Esophagus muscularis mucosa (tissue), 3 donors: Measurements from ENCODE around the gene PRRG4.
"Not testable (repeated sequence)": the region's sequence is repeated elsewhere in the genome, so short reads cannot be mapped to it uniquely, and the experiment has no call there.

Experiments used
- CTCF ChIP-seq, 3 experiments: fragments of 200-600 bp in 2 of 3; fragments of 450-650 bp in 1 of 3; sonication (generic) in 2 of 3; IDR thresholded peaks; one replicate each; pipeline ENCODE4 v1.5.1; 2017 to 2019; ENCODE audit warnings: antibody characterized with exemption in 3 of 3, mild to moderate bottlenecking in 2 of 3, moderate library complexity in 1 of 3
- POLR2A ChIP-seq: fragments of 450-650 bp; IDR thresholded peaks from one replicate; pipeline ENCODE4 v1.6.1; 2017; ENCODE audit warnings: antibody characterized with exemption, moderate library complexity, mild to moderate bottlenecking, low read depth
- POLR2AphosphoS5 ChIP-seq, 2 donors: sonication (generic); formaldehyde crosslinking; IDR thresholded peaks; one replicate each; pipeline ENCODE4 v1.6.1; 2017; ENCODE audit warnings: antibody characterized with exemption in 2 of 2

DNA sequence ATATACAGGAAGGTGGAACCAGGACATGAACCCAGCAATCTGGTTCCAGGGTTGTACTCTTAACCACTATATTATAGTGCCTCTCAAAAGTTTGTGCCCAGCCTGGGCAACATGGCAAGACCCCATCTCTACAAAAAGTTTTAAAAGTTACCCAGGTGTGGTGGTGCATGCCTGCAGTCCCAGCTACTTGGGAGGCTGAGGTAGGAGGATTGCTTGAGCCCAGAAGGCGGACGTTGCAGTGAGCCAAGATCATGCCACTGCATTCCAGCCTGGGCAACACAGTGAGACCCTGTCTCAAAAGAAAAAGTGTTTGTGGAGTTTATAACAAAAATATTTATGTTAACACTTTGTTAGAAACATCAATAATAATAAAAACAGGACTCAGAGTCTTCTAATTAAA lies 48.9 kb upstream of the PRRG4 start:
- not testable (repeated sequence) for TF ChIP-seq CTCF (IDR thresholded peaks at IDR 0.05); POLR2A; POLR2AphosphoS5 (IDR thresholded peaks at IDR 0.05)
